Glomerular endothelial cell (primary cell): ENCODE results near the gene MAP3K15. TPM values are rescaled to one million over a fixed set of nuclear protein-coding genes. Genes with fewer than 3 reads are reported as not detected.
"Not testable (repeated sequence)": the region's sequence is repeated elsewhere in the genome, so short reads cannot be mapped to it uniquely, and the experiment has no call there.

Experiments used
- DNase-seq: peaks from one replicate; pipeline ENCODE4 v3.0.0-alpha.2; 2011; ENCODE audit warnings: low read depth, low spot score; ENCODE audit errors: extremely low read depth
- total RNA-seq: library from RNA; depleted of rRNA; stranded (reverse); fragments of >200 nt; gene quantifications from 2 replicates; pipeline ENCODE4 v1.2.3, GENCODE V29; 2015

MAP3K15 gene
- total RNA-seq, 1 donor from 2014 or later: not detected

DNA sequence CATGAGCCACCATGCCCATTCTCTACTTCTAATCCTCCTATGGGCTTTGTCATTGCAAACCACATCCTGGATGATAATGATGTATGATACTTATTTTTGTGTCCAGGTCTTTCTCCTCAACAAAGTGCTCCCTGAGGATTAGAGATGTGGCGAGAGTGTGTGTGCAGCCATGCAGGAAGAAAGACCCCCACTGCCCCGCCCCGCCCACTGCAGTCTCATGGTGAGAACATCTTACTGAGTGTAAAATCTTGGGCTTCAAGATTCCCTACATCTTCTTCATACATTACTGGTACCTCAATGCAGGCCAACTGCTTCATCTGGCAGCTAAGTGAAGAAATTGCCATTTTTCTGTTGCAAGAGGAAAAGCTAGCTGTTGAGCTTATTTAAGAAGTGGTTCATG is 25.9 kb upstream of the MAP3K15 start:
- no peak for DNase-seq

DNA sequence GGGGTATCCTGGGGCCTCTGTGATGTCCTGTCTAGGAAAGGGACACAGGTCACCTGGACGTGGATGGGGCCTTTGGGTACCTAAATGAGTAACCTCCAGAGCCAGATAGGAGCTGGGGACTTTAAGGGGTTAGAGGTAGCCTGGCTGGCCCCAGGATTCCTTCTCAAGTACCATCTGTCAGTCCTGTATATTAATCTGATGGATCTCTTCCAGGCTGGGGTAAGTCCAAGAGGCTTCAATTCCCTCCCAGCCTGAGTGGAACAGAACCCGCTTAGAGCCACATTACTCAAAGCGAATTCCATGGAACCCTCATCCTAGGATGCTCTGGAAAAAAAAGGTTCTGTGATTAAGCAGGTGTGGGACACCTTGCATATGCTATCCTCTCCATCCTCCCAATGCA is 24.8 kb upstream of the MAP3K15 start:
- no peak for DNase-seq

DNA sequence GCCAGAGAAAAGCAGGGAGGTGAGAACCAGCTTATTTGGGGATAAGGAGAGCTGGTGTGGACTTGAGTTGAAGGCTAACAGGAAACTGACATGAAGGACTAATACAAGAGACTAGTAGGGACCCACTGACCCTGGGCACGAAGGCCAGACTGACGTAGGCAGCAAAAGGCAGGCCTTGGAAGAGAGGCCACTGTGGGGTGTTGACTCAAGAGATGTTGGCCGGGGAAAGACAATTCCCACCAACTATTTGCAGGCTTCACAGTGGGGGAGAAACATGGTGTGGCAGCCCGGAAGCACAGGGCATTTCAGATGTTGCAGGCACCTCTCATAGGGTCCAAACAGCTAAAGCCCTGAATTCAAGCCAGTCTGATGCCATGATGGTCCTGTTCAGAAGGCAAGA is 24.4 kb upstream of the MAP3K15 start:
- DNase-seq: no peak

DNA sequence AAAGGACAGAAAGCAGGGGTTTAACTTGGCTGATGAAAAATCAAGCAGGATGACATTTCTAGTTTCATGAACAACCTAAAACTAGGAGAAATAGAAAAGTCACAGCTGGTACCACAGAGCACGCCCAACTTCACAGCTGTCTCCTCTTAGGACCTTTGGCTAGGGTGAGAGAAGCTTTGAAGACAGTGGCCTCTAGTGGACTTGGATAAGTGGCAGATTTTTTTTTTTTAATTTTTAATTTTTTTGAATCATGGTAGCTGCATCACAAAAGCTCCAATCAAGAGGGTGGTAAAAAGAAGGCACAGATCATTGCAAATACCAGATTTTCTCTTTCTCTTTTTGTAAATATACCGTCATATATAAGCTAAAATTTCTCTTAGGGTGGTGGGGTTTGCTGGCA is 20.2 kb upstream of the MAP3K15 start:
- DNase-seq: no peak

DNA sequence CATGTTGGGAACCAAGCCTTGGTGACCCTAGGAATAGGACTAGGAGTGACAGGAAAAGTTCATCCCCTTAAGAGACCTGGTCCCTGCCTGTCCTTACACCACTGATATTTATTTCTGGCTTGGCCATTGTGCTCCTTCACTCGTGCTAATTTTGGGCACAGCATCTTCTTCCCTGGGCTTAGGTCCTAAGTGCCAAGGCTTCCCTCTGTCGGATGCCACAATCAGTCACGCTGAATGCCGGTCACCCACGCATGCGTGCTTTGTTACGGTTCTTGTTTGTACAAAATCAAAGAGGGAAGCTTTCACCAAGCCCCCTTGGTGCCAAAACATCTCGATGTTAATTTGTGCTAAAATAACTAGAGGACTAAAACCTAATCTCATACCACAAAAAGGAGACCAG is 17.4 kb upstream of the MAP3K15 start:
- no peak for DNase-seq

DNA sequence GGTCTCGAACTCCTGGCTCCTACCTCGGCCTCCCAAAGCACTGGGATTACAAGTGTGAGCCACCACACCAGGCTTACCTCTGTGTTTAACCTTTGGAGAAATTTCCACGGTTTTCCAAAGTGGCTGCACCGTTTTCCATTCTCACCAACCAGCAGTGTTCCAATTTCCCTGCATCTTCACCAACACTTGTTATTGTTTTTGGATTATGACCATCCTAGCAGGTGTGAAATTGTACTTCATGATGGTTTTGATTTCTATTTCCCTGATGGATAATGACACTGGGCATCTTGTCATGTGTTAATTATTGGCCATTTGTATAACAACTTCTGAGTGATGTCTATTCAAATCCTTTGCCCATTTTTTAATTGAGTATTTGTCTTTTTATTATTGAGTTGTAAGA is 2.7 kb upstream of the MAP3K15 start:
- no peak for DNase-seq

DNA sequence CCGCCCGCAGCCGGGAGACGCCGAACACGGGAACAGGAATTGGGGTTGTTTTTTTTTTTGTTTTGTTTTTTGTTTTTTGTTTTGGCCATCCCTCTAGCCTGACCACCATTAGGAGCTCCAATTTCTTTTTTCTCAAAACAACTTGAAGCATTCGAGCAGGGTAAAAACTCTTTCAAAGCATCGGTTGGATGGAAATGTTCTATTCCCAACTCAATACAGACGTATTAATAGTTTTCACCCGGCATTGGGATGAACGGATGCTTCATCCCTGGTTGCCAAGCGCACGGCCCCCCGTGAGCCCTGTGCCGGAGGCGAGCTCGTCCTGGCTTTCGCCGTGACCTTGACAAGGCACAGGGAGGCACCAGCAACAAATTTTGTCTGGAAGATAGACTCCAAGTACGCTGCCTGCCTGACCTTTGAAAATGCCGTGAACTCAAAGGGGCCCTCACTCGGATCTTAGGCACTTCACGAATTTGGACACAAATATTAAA is 352 bp upstream of the MAP3K15 start:
- no peak for DNase-seq

DNA sequence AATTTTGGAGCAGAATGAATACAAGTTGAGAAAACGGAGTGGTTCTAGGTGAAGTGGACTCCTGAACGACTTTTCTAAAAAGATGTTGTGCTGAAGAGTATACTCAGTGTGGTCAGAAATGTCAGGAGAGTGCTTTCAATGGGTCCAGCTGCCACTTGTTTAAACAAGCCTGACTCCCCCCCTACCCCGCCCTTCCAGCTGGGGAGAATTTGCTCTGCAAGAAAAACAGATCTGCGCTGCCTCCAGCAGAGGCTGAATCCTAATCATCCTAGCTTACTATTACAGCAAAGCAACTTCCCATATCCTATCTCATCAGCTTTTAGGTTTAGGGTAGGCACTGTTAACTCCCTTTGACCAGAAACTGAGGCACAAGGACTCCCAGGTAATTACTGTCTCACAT is 1.9 kb downstream of the MAP3K15 start:
- DNase-seq: no peak

DNA sequence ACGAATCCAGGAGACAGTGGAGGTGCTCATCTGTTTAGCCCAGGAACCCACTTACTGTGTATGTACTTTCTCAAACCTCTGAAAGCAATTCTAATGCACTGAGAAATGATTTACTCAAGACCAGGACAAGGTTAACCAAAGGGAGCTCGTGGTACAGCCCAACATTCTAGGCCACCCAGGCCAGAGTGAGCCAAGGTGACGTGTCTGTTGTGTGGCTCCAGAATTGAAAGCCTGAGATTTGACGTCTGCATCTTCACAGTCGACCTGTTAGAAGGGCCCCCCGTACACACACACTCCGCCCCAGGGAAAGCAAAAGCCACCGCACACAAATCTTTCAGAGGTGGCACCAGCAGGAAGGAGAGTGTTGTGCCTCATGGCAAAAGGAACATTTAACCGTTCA is 2.3 kb downstream of the MAP3K15 start:
- no peak for DNase-seq

DNA sequence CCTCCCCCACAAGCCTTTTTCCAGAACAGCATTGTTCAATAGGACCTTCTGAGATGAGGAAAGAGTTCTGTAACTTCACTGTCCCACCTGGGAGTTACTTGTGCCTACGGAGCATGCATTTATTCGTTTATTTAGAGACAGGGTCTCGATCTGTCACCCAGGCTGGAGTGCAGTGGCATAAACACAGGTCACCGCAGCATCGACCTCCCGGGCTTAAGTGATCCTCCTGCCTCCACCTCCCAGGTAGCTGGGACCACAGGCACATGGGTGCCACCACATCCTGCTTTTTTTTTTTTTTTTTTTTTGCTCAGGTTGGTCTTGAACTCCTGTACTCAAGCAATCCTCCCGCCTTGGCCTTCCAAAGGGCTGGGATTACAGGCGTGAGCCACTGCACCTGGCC is 2.9 kb downstream of the MAP3K15 start:
- no peak for DNase-seq

DNA sequence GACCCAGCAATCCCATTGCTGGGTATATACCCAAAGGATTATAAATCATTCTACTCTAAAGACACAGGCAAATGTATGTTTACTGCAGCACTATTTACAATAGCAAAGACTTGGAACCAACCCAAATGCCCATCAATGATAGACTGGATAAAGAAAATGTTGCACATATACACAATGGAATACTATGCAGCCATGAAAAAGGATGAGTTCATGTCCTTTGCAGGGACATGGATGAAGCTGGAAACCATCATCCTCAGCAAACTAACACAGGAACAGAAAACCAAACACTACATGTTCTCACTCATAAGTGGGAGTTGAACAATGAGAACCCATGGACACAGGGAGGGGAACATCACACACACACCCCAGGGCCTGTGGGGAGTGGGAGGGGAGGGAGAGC is 3.5 kb downstream of the MAP3K15 start:
- not testable (repeated sequence) for DNase-seq

DNA sequence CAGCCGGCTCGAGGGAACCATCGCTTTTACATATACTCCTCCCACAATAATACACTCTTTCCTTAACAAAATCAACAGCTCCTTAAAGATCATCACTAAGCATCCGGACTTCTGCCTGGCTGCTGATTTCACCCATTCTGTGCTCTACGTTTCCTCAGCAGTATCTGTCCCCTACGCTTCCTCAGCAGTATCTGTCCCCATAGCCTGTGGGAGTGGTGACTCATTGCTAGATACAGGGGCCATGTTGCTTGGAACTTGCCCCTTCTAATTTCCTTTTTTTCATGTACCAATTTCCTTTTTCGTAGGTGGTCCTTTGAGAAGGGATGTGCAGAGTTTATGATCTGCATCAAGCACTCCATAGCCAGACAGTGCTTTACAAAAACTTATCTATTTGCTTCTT is 18.6 kb downstream of the MAP3K15 start:
- no peak for DNase-seq

DNA sequence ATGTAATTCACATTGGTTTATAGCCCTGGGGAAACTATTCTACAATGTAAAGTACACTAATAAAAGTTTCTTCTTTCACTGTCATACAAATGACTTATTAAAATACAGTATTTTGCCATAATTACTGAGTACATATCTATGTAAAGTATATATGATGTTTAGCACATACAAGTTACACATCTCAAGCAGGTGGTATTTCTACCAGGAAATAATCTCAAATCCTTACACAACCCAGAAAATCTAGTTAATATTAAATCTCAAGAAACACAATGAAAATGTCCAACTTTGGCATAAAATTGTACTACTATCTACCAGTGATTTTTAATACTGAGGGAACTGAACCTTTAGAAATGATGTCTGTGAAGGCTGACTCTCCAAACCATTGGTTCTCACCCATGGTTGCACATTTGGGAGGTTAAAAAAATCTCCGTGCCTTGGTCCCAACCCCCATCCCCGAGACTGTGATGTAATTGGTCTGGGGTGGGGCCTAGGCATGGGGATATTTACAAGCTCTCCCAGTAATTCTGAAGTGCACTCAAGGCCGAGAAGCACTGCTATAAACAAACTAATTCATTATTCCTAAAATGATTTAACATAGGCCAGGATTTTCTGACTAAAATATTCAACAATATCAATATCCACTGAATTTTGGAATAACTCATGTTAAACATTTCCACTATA is 27.6 kb downstream of the MAP3K15 start:
- no peak for DNase-seq

DNA sequence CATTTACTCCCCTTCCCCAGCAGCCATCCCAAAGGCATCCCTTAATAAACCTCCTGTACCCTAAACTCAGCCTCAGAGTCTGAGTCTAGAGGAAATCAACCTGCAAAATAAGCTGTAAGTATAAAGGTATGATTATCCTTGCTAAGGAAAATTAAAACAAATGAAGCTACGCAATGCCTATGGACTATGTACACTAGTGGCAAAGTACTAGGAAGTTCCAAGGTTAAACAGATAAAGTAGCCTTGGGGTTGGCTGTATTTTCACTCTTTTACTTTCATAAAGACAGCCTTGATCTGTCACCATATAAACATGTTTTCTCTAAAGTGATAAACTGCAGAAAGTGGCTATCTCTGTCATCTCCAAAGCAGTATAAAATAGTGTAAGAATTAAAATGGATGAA is 35.9 kb downstream of the MAP3K15 start:
- DNase-seq: no peak

DNA sequence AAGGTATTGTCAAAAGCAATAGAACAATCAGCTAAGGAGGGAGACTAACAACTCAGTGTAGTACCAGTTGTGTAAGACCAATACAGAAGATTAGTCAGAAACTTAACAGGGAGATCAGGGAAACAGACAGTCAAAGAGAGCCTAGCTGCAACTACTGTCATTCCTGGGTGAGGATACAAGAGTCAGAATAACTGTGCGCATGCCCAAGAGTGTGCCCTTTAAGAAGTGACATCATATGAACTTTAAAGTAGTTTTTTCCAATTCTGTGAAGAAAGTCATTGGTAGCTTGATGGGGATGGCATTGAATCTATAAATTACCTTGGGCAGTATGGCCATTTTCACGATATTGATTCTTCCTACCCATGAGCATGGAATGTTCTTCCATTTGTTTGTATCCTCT is 46.9 kb downstream of the MAP3K15 start:
- DNase-seq: not testable (repeated sequence)

DNA sequence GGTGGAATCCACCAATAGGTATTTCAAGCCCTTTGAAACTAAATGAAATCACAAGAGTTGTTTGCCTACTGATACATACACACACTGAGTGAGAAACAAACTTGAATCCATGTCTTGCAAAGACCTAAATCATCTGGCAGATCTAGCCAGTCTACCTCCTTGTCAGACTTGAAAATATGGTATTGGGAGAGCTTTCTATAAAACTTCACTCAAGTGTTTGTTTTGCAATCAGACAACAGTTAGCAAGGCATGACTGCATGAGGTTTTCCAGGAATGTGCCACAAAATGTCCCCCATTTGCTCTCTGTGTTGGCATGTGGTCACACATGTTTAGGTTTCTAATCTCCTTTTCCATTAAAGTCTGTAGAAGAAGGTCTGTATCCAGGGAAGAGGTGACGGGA is 52.4 kb downstream of the MAP3K15 start:
- DNase-seq: no peak

DNA sequence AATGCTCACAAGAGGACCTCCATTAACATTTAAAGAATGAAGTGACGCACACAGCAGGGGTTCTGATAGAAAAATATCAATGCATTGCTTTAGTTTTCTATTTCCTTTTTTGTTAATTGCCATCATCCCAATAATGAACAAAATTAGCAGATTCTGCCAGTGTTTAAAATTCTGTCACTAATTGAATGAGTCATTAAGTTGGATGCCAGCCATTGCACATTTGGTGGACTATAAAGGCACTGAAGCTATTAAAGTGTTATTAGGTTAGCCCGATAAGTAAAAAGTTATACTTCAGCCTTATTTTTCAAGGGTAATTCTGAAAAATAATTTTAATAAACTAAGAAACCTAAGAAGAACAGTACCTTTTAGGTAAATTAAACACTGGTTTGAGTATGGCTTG is 53.1 kb downstream of the MAP3K15 start:
- no peak for DNase-seq

DNA sequence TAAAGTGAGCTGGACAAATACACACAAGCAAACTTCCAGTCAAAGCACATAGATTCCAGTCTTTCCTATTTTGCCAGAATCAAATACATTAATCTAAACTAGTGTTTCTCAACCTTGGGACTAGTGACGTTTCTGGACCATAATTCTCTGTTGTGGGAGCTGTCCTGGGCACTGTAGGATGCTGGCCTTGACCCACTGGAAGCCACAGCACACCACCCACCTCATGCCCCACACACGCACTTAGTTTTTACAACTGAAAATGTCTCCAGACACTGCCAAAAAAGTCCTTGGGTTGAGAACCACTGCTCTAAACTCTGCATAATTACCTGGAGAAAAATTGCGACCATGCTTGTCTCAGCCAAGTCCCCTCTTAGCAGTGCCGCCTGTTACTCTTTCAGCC is 57.6 kb downstream of the MAP3K15 start:
- DNase-seq: no peak

DNA sequence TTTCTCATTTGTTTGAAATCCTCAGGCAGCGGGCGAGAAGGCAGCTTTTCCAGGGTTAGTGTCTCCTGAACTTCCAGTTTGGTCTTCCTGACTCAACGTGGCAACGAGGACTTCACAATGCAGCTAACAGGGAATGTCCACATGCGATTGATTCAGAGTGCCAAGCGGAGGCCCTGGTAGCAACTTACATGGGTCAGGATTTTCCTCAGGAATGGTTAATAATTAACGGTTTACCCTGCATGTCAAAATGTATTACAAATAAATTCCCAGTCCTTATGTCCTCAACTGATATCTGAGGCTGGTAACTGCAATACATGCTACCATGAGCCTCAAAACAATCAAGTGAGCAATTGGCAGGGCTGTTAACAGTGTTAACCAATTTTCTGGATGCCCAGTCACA is 67.2 kb downstream of the MAP3K15 start:
- no peak for DNase-seq

DNA sequence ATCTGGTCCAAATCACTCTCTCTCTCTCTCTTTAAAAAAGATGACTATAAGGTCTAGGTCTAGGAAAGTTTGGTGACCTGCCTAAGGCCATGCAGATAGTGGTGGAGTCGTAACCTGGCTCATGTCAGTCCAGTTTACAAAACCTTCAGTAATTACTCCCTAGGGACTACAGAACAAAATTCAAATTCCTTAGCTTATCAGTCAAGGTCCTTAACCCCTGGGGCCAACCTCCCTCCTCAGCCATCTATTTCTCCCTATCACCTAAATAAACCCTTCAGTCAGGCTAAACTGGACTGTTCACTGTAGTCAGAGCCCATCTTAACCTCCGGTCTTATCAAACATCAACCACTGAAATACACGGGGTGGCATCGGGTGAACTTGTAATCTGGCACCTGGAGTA is 68.9 kb downstream of the MAP3K15 start:
- DNase-seq: no peak

DNA sequence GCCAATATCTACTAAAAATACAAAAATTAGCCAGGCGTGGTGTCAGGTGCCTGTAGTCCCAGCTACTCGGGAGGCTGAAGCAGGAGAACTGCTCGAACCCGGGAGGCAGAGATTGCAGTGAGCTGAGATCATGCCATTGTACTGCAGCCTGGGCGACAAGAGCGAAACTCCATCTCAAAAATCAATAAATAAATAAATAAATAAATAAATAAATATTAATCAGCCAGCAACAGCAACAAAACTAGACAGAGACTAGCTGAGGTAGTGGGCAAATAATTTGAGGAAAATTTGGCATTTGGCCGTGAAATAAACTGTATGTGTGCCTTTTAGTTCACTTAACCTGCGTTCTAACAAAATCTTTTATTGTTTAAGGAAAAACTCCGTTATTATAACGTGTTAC is 69.5 kb downstream of the MAP3K15 start:
- DNase-seq: not testable (repeated sequence)

DNA sequence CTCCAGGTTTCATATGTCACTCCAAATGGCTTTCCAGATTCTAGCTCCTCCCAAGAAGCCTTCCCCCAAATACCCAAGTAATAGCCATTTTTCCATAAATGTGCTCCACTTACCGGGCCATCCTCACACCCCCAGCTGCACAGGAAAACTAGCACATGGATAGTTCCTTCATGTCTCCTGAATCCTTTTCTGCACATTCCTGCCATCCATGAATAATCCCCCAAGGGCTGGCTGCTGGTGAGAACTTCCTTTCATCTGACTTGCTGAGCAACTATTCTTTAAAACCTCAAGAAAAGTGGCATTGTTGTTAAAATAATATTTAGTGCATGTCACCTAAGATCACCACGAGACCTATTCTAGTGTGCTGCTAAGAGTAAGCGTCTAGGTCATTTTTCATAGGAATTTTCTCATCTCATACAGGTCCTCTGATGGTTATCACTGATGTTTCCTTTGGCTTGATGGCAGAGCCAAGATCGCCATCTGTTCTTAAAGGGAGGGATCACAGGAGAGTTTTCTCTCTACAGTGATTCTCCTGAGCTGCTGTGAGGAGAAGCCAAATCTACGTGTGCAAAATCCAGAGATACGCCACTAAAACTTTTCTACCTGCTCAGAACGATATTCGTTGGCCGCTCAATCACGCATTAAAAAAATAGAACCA is 71.3 kb downstream of the MAP3K15 start:
- DNase-seq: no peak

DNA sequence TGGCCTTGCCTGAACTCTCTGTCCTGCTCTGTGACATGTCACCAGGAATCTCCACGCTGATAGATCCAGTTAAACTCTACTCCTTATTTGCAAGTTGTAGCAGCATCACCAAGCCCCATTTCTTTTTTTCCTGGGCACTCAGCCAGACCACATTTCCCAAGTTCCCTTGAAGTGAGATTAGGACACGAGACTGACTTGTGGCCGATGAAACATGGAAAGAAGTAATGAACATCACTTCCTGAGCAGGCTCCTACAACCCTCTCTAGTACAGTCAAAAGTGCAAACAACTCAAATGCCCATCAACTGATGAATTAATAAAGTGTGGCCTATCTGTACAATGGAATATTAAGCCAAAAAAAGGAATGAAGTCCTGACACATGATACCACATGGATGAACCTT is 74.6 kb downstream of the MAP3K15 start:
- no peak for DNase-seq
